Measurements from ENCODE around the gene HS3ST5.

DNA sequence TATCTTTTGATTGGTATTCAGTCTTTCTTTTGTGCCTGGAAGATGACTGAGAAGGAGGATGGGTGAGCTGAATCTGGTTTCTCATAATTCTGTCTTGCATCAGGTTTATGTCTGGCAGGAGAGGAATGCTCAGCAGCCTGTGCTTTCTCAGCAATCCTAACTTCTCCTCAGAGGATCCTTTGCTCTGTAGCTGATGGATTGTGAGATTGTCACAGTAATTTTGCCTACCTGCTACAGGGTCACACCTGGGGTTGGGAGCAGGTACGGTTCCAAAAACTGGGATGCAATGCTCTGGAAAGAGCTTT lies 2.1 kb upstream of the HS3ST5 start:
- no peak for TF ChIP-seq POLR2A (IDR thresholded peaks at IDR 0.05)
- TF ChIP-seq, protein P1, sequence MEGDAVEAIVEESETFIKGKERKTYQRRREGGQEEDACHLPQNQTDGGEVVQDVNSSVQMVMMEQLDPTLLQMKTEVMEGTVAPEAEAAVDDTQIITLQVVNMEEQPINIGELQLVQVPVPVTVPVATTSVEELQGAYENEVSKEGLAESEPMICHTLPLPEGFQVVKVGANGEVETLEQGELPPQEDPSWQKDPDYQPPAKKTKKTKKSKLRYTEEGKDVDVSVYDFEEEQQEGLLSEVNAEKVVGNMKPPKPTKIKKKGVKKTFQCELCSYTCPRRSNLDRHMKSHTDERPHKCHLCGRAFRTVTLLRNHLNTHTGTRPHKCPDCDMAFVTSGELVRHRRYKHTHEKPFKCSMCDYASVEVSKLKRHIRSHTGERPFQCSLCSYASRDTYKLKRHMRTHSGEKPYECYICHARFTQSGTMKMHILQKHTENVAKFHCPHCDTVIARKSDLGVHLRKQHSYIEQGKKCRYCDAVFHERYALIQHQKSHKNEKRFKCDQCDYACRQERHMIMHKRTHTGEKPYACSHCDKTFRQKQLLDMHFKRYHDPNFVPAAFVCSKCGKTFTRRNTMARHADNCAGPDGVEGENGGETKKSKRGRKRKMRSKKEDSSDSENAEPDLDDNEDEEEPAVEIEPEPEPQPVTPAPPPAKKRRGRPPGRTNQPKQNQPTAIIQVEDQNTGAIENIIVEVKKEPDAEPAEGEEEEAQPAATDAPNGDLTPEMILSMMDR (IDR thresholded peaks at IDR 0.05) = no peak

Data from esophagus squamous epithelium (tissue), 4 donors.